IPS-11a (cell line): ENCODE results near the gene GNAQ.

ENCODE experiments used
- H3K4me3 ChIP-seq: one replicate; pipeline ENCODE4 v1.5.1; 2013; ENCODE audit warnings: low read depth, low read length, control low read depth

Gene GNAQ

GRCh38 chr9:77946969-77947620, 84.5 kb downstream of the GNAQ start:
- no peak overlapping the region for H3K4me3 ChIP-seq

GRCh38 chr9:77946296-77946695, 85.3 kb downstream of the GNAQ start:
- H3K4me3 ChIP-seq = no peak overlapping the region

GRCh38 chr9:77945798-77946197, 85.8 kb downstream of the GNAQ start:
- no peak overlapping the region for H3K4me3 ChIP-seq

- H3K4me3 ChIP-seq = no peak overlapping the region
These were observed 86.9 kb downstream of the GNAQ start for GRCh38 chr9:77944556-77945243.

- no peak overlapping the region for H3K4me3 ChIP-seq
These were observed 88.6 kb downstream of the GNAQ start for GRCh38 chr9:77943057-77943456.

- no peak overlapping the region for H3K4me3 ChIP-seq
These were observed 92.4 kb downstream of the GNAQ start for GRCh38 chr9:77939149-77939668.

- no peak overlapping the region for H3K4me3 ChIP-seq
These were observed 93.4 kb downstream of the GNAQ start for GRCh38 chr9:77938163-77938562.

GRCh38 chr9:77935974-77936373, 95.6 kb downstream of the GNAQ start:
- no peak overlapping the region for H3K4me3 ChIP-seq

GRCh38 chr9:77935211-77935610, 96.4 kb downstream of the GNAQ start:
- H3K4me3 ChIP-seq = no peak overlapping the region

- H3K4me3 ChIP-seq = no peak overlapping the region
These were observed 97.6 kb downstream of the GNAQ start for GRCh38 chr9:77933976-77934375.

- H3K4me3 ChIP-seq = no peak overlapping the region
These were observed 98.6 kb downstream of the GNAQ start for GRCh38 chr9:77933019-77933418.

GRCh38 chr9:77929942-77930341, 101.7 kb downstream of the GNAQ start:
- no peak overlapping the region for H3K4me3 ChIP-seq

- H3K4me3 ChIP-seq = no peak overlapping the region
These were observed 104.3 kb downstream of the GNAQ start for GRCh38 chr9:77927265-77927664.

- H3K4me3 ChIP-seq = no peak overlapping the region
These were observed 105.2 kb downstream of the GNAQ start for GRCh38 chr9:77926371-77926878.

- no peak overlapping the region for H3K4me3 ChIP-seq
These were observed 109.0 kb downstream of the GNAQ start for GRCh38 chr9:77922591-77922990.

GRCh38 chr9:77917800-77918199, 113.8 kb downstream of the GNAQ start:
- no peak overlapping the region for H3K4me3 ChIP-seq

GRCh38 chr9:77916820-77917219, 114.8 kb downstream of the GNAQ start:
- H3K4me3 ChIP-seq = no peak overlapping the region

GRCh38 chr9:77916410-77916819, 115.2 kb downstream of the GNAQ start:
- no peak overlapping the region for H3K4me3 ChIP-seq

GRCh38 chr9:77915744-77916143, 115.9 kb downstream of the GNAQ start:
- H3K4me3 ChIP-seq = no peak overlapping the region

- no peak overlapping the region for H3K4me3 ChIP-seq
These were observed 118.5 kb downstream of the GNAQ start for GRCh38 chr9:77912895-77913693.

GRCh38 chr9:77911928-77912327, 119.7 kb downstream of the GNAQ start:
- H3K4me3 ChIP-seq = no peak overlapping the region
